HK-2 (cell line): ENCODE data around the gene TMEM121.
"Not testable (repeated sequence)": the region's sequence is repeated elsewhere in the genome, so short reads cannot be mapped to it uniquely, and the experiment has no call there.

Source experiments
- DNase-seq: peaks from one replicate; pipeline ENCODE4 v3.0.0-alpha.2; 2018; ENCODE audit not compliant: unreplicated experiment

Gene TMEM121

GRCh38 chr14:105568859-105569766 is 42.7 kb downstream of the TMEM121 start:
- no peak for DNase-seq

DNA sequence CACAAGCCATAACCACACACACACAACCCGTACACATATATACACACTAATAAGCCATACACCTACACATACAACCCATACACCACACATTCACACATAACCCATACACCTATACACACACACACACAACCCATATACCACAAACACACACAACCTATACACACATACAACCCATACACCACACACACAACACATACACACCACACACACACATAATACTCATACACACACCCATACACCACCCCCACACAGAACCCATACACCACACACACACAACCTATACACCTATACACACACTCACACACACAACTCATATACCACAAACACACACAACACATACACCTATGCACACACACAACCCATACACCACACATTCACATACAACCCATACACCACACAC is 44.1 kb downstream of the TMEM121 start:
- DNase-seq: no peak

- DNase-seq: not testable (repeated sequence)
These were observed 45.0 kb downstream of the TMEM121 start for GRCh38 chr14:105571181-105571951.

DNA sequence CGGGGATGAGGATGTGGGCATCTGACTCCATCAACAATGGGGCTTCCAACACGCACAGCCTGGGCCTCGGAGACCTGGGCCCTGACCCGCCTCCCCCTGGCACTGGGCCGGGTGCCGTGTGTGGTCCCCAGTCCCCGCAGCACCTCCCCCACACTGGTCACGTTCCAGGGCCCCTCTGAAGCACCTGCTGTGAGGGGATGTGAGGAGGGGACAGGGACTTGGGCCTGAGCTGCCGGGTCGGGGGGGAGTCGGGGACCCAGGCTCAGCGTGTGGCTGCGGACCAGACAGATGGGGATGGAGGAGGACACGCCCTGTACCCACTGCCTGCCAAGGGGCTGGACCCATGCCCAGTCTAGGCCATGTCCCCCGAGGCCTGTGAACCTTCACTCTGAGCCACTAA is 45.7 kb downstream of the TMEM121 start:
- DNase-seq: not testable (repeated sequence)

DNA sequence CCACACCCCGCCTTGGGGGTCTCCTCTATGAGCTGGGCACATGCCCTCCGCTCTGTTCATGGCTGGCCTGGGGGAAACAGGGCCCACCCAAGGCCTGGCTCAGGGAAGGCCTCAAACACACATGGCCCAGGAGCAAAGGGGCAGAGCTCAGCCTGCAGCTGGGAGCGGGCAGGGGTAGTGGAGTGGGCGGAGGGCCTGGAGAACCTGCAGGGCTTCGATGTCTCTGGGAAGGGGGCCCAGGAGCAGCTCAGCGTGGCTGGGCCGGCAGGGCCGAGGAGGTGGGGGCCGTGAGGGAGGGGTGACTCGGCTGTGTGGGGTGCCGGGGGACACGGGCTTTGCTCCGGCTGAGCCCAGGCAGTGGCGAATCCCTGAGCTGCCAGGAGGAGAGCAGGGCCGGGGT is 47.5 kb downstream of the TMEM121 start:
- DNase-seq: not testable (repeated sequence)

- not testable (repeated sequence) for DNase-seq
These were observed 48.0 kb downstream of the TMEM121 start for GRCh38 chr14:105574411-105574810.

DNA sequence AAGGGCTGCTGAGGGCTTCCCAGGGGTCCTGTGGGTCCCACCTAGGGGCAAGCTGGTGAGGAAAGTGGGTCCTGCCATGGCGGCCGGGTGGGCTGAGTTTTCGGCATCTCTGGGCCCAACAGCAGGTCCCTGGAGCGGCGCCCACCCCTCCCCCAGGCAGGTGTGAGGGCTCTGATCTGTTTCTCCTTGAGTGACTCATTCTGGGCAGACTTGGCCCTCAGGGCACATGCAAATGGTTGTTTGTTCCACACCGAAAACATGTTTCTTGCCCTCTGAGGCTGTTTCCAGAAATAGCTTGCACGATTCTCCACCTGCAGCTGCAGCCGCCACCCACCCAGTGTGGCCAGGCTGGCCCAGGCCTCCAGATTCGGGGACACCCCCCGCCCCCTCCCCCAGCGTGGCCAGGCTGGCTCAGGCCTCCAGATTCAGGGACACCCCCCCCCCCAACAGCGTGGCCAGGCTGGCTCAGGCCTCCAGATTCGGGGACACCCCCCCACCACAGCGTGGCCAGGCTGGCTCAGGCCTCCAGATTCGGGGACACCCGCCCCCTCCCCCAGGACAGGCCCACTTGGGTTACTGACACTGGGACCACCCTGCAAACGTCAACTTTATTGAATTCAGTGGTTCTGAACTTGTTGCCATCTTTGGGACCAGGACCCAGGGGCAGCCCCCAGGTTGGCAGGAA is 48.8 kb downstream of the TMEM121 start:
- not testable (repeated sequence) for DNase-seq

GRCh38 chr14:105576525-105577088 is 50.2 kb downstream of the TMEM121 start:
- no peak for DNase-seq

GRCh38 chr14:105577314-105577861 is 51.0 kb downstream of the TMEM121 start:
- no peak for DNase-seq

- DNase-seq: no peak
These were observed 51.7 kb downstream of the TMEM121 start for GRCh38 chr14:105578070-105578469.

DNA sequence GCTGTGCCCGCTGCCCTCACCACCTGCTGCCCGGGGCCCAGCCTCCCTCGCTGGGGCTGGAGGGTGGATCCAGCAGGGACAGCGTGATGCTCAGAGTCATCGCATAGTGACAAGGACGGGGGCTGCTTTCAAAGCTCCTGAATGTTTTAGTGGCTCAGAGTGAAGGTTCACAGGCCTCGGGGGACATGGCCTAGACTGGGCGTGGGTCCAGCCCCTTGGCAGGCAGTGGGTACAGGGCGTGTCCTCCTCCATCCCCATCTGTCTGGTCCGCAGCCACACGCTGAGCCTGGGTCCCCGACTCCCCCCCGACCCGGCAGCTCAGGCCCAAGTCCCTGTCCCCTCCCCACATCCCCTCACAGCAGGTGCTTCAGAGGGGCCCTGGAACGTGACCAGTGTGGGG is 52.8 kb downstream of the TMEM121 start:
- not testable (repeated sequence) for DNase-seq
